GM18907 (cell line): ENCODE measurements around the gene SHF.

ENCODE experiments used
- ATAC-seq: cut with Tn5 transposase; IDR thresholded peaks from one replicate; pipeline ENCODE4 v1.9.1; 2021; ENCODE audit warnings: mild to moderate bottlenecking, moderate library complexity; ENCODE audit not compliant: unreplicated experiment

SHF gene

GRCh38 chr15:45130291-45131000 is 57.3 kb downstream of the SHF start:
- no peak for ATAC-seq

- ATAC-seq, result no peak
Observed at GRCh38 chr15:45129651-45130129, 58.1 kb downstream of the SHF start, which contains the start of the genes DUOX1 and DUOXA1. Gene DUOX1, plus strand, starts transcription at chr15:45129994. Its CDS starts 1,973 bp downstream, at chr15:45131967. Gene DUOXA1, minus strand, starts transcription at chr15:45129879. Its CDS starts 6,865 bp downstream, at chr15:45123014.

GRCh38 chr15:45128971-45129639 is 58.7 kb downstream of the SHF start:
- no peak for ATAC-seq

- no peak for ATAC-seq
Observed at GRCh38 chr15:45126535-45127158, 61.1 kb downstream of the SHF start.

- ATAC-seq, result no peak
Observed at GRCh38 chr15:45123397-45123796, 64.4 kb downstream of the SHF start.

GRCh38 chr15:45122719-45123118 is 65.0 kb downstream of the SHF start:
- no peak for ATAC-seq

- ATAC-seq, result no peak
Observed at GRCh38 chr15:45121706-45122417, 65.9 kb downstream of the SHF start.

GRCh38 chr15:45121020-45121419 is 66.7 kb downstream of the SHF start:
- ATAC-seq, result no peak

- ATAC-seq, result no peak
Observed at GRCh38 chr15:45120081-45120972, 67.4 kb downstream of the SHF start.

- ATAC-seq, result no peak
Observed at GRCh38 chr15:45118996-45119395, 68.8 kb downstream of the SHF start.

- peak; percentile 93 for ATAC-seq
Observed at GRCh38 chr15:45118131-45118588, 69.6 kb downstream of the SHF start.

- ATAC-seq, result peak; percentile 4
Observed at GRCh38 chr15:45117308-45118130, 70.2 kb downstream of the SHF start.
